GM18511 (cell line): ENCODE measurements around the gene FARP1.

Experiments
- ATAC-seq: cut with Tn5 transposase; IDR thresholded peaks from one replicate; pipeline ENCODE4 v1.9.1; 2021; ENCODE audit warnings: mild to moderate bottlenecking, moderate library complexity; ENCODE audit not compliant: unreplicated experiment

The FARP1 gene

GRCh38 chr13:98299966-98300350 is 157.1 kb downstream of the FARP1 start:
- no peak for ATAC-seq

- ATAC-seq, result no peak
These were observed 158.2 kb downstream of the FARP1 start for GRCh38 chr13:98300956-98301641.

GRCh38 chr13:98301721-98302120 is 158.8 kb downstream of the FARP1 start:
- no peak for ATAC-seq

GRCh38 chr13:98303858-98304257 is 161.0 kb downstream of the FARP1 start:
- no peak for ATAC-seq

GRCh38 chr13:98305670-98306069 is 162.8 kb downstream of the FARP1 start:
- no peak for ATAC-seq

GRCh38 chr13:98307463-98308085 is 164.7 kb downstream of the FARP1 start:
- no peak for ATAC-seq

- ATAC-seq, result no peak
These were observed 165.4 kb downstream of the FARP1 start for GRCh38 chr13:98308086-98308911.

- no peak for ATAC-seq
These were observed 166.9 kb downstream of the FARP1 start for GRCh38 chr13:98309569-98310335.

GRCh38 chr13:98310485-98311199 is 167.7 kb downstream of the FARP1 start:
- ATAC-seq, result no peak

GRCh38 chr13:98311200-98311548 is 168.3 kb downstream of the FARP1 start:
- ATAC-seq, result no peak

- no peak for ATAC-seq
These were observed 169.7 kb downstream of the FARP1 start for GRCh38 chr13:98312606-98313005.

- ATAC-seq, result no peak
These were observed 170.4 kb downstream of the FARP1 start for GRCh38 chr13:98313023-98313921.

- ATAC-seq, result no peak
These were observed 171.0 kb downstream of the FARP1 start for GRCh38 chr13:98313922-98314292.

- ATAC-seq, result no peak
These were observed 172.6 kb downstream of the FARP1 start for GRCh38 chr13:98315466-98315865.

GRCh38 chr13:98315902-98316301 is 173.0 kb downstream of the FARP1 start:
- no peak for ATAC-seq

GRCh38 chr13:98317573-98318171 is 174.8 kb downstream of the FARP1 start:
- ATAC-seq, result no peak

GRCh38 chr13:98318263-98318878 is 175.5 kb downstream of the FARP1 start:
- no peak for ATAC-seq

GRCh38 chr13:98320561-98321105 is 177.7 kb downstream of the FARP1 start:
- no peak for ATAC-seq

- no peak for ATAC-seq
These were observed 178.5 kb downstream of the FARP1 start for GRCh38 chr13:98321395-98321794.
